Measurements from ENCODE around the gene DHODH.

DHODH gene

DNA sequence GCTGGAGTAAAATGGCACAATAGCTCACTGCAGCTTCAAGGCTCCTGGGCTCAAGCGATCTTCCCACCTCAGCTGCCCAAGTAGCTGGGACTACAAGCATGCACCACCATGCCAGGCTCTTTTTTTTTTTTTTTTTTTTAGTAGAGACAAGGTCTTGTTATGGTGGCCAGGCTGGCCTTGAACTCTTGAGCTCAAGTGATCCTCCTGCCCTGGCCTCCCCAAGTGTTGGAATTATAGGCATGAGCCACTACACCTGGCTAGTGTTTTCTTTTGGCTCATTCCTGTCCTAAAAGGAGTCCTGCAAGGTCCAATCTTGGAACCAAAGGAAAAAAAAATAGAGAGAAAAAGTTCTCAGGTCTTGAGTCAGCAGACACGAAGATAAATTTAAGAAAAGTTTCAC, 39.2 kb upstream of the DHODH start:
- ChIA-PET POLR2A (ENCODE audit: low non-redundant PET) (no interaction called here), CTCF (interaction anchor here (0.6 to 0.7 kb wide), 2 partner anchors 162 to 404 kb away, joined by 5 to 6 read pairs; no protein-coding TSS in a partner anchor)
- no peak overlapping the region for H3K27ac ChIP-seq
- TF ChIP-seq, protein P1, sequence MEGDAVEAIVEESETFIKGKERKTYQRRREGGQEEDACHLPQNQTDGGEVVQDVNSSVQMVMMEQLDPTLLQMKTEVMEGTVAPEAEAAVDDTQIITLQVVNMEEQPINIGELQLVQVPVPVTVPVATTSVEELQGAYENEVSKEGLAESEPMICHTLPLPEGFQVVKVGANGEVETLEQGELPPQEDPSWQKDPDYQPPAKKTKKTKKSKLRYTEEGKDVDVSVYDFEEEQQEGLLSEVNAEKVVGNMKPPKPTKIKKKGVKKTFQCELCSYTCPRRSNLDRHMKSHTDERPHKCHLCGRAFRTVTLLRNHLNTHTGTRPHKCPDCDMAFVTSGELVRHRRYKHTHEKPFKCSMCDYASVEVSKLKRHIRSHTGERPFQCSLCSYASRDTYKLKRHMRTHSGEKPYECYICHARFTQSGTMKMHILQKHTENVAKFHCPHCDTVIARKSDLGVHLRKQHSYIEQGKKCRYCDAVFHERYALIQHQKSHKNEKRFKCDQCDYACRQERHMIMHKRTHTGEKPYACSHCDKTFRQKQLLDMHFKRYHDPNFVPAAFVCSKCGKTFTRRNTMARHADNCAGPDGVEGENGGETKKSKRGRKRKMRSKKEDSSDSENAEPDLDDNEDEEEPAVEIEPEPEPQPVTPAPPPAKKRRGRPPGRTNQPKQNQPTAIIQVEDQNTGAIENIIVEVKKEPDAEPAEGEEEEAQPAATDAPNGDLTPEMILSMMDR (conservative IDR thresholded peaks at IDR 0.05; ENCODE audit: low read depth) = no peak
- no peak for DNase-seq (ENCODE audit: low spot score)

DNA sequence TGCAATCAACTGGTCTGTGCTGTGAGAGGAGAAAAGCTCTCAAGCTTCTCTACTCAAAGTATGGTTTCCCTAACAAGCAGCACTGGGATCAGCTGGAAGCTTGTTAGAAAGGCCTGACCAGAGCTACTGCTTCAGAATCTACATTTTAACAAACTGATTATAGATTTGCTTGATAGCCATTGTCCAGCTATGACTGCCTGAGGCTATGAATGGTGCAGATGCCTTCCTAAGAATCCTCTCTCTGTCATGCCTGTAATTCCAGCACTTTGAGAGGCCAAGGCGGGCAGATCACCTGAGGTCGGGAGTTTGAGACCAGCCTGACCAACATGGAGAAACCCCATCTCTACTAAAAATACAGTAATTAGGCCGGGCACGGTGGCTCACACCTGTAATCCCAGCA, 37.0 kb upstream of the DHODH start:
- no peak for DNase-seq (ENCODE audit: low spot score)
- H3K27ac ChIP-seq = no peak overlapping the region
- POLR2A ChIA-PET (ENCODE audit: low non-redundant PET) = no interaction called here
- CTCF ChIA-PET = interaction anchor here (0.5 to 0.6 kb wide), 2 partner anchors 144 to 181 kb away, joined by 3 to 5 read pairs; no protein-coding TSS in a partner anchor
- TF ChIP-seq, protein P1 (conservative IDR thresholded peaks at IDR 0.05; ENCODE audit: low read depth) = no peak

DNA sequence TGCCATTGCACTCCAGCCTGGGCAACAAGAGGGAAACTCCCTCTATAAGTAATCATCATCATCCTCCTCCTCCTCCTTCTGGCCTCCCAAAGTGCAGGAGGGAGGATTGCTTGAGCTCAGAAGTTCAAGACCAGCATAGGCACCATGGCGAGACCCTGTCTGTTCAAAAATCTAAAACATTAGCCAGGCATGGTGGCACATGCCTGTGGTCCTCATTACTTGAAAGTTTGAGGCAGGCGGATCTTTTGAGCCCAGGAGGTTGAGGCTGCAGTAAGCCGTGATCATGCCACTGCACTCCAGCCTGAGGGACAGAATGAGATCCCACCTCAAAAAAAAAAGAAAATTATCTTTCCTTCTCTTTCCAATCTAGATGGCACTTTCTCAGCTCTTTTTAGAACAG, 36.2 kb upstream of the DHODH start:
- ChIA-PET POLR2A (ENCODE audit: low non-redundant PET) (no interaction called here), CTCF (interaction anchor here (0.6 kb wide), 1 partner anchor 881 kb away, joined by 3 read pairs; no protein-coding TSS in a partner anchor)
- DNase-seq (ENCODE audit: low spot score) = no peak
- TF ChIP-seq, protein P1 (conservative IDR thresholded peaks at IDR 0.05; ENCODE audit: low read depth) = no peak
- no peak overlapping the region for H3K27ac ChIP-seq

DNA sequence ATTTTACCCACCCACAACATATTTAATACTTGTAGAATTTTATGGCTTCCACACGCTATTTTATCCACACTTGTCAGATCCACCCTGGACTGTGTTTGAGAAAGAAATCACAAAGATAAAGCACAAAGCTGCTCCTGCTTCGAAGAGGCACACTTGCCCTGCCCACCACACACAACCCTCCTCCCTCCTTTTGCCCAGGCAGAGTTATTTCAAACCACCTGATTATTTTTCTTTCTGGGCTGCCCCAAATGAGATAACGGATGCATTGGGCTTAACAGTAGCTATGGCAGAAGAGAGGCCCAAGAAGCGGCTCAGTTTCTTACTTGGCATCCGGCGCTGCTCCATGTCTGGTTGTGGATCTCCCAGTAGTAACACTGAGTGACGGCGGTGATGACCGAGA, 35.5 kb upstream of the DHODH start:
- TF ChIP-seq, protein P1 (conservative IDR thresholded peaks at IDR 0.05; ENCODE audit: low read depth) = no peak
- H3K27ac ChIP-seq = no peak overlapping the region
- DNase-seq (ENCODE audit: low spot score) = no peak
- ChIA-PET CTCF (no interaction called here), POLR2A (ENCODE audit: low non-redundant PET) (no interaction called here)

DNA sequence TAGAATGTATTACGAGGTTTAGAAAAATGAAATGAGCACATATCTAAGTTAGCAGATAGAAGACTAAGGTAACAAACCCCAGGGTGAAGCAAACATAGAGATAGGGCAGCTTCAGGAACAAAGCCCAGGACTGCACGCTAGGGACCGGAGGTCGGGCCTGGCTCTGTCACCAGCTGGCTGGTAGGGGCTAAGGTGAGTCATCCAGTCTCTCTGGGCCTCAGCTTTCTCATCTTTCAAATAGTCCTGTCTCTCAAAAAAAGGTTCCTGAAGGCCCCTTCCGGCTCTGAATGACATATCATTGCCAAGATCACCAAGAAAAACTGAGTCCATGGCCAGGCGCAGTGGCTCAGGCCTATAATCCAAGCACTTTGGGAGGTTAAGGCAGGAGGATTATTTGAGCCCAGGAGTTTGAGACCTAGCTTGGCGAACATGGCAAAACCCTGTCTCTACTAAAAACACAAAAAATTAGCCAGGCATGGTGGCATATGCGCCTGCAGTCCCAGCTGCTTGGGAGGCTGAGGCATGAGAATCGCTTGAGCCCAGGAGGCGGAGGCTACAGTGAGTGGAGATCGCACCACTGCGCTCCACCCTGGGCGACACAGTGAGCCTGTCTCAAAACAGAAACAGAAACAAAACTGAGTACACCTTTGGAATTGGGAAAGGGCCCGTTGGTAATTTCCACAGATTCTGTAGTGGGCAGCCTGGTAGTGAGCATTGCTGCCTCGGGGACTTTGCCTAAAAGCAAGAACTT, 34.3 kb upstream of the DHODH start:
- CTCF ChIA-PET = interaction anchor here (0.6 kb wide), 1 partner anchor 98 kb away, joined by 3 read pairs; no protein-coding TSS in a partner anchor
- H3K27ac ChIP-seq = no peak overlapping the region
- DNase-seq (ENCODE audit: low spot score) = no peak
- POLR2A ChIA-PET (ENCODE audit: low non-redundant PET) = no interaction called here
- TF ChIP-seq, protein P1 (conservative IDR thresholded peaks at IDR 0.05; ENCODE audit: low read depth) = no peak

DNA sequence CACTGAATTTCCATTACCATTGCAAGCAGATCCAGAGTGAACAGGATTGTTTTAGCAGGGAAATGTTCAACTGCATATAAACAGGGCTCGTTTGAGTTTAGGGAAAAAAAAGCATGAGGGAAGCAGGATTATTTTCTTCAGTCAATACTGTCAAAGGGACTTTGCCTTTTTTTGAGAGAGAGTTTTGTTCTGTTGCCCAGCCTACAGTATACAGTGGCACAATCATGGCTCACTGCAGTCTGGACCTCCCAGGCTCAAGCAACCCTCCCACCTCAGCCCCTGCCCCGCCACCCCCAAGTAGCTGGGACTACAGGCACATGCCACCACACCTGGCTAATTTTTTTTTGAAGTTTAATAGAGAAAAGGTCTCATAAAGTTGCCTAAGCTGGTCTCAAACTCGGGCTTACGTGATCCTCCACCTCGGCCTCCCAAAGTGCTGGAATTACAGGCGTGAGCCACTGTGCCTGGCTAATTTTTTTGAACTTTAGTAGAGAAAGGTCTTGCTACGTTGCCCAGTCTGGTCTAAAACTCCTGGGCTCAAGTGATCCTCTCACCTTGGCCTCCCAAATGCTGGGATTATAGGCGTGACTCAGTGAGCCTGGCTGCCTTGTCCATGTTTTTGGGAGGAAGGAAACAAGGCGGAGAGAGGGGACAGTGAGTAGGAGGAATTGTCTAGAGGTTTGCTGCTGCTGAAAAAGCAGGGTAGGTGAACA, 23.1 kb upstream of the DHODH start:
- H3K27ac ChIP-seq = no peak overlapping the region
- TF ChIP-seq, protein P1 (conservative IDR thresholded peaks at IDR 0.05; ENCODE audit: low read depth) = no peak
- POLR2A ChIA-PET (ENCODE audit: low non-redundant PET) = no interaction called here
- CTCF ChIA-PET = no interaction called here
- DNase-seq (ENCODE audit: low spot score) = no peak
